DMS 273 treated with DMSO at 0.1 percent for 48 hours (cell line): ENCODE results near the gene C19orf25.

Source experiments
- DNase-seq: peaks from one replicate; lab custom pipeline; 2025; lab: John Stamatoyannopoulos, UW

C19orf25 gene

GRCh38 chr19:1466461-1467214 is 12.4 kb downstream of the C19orf25 start:
- DNase-seq, result no peak

GRCh38 chr19:1466018-1466460 is 13.0 kb downstream of the C19orf25 start:
- no peak for DNase-seq

- no peak for DNase-seq
Observed at GRCh38 chr19:1465191-1466016, 13.6 kb downstream of the C19orf25 start.

GRCh38 chr19:1461862-1462261 is 17.2 kb downstream of the C19orf25 start:
- no peak for DNase-seq

- DNase-seq, result no peak
Observed at GRCh38 chr19:1460033-1460995, 18.7 kb downstream of the C19orf25 start.

GRCh38 chr19:1459479-1459878 is 19.5 kb downstream of the C19orf25 start:
- DNase-seq, result no peak

GRCh38 chr19:1457892-1458291 is 21.1 kb downstream of the C19orf25 start:
- DNase-seq, result no peak

GRCh38 chr19:1457031-1457739 is 21.8 kb downstream of the C19orf25 start:
- DNase-seq, result no peak

- no peak for DNase-seq
Observed at GRCh38 chr19:1456121-1456900, 22.7 kb downstream of the C19orf25 start.

- DNase-seq, result no peak
Observed at GRCh38 chr19:1455336-1456120, 23.5 kb downstream of the C19orf25 start.

GRCh38 chr19:1455002-1455335 is 24.0 kb downstream of the C19orf25 start:
- DNase-seq, result no peak

- DNase-seq, result peak; percentile 72
Observed at GRCh38 chr19:1453525-1454364, 25.3 kb downstream of the C19orf25 start.

- DNase-seq, result no peak
Observed at GRCh38 chr19:1452802-1453524, 26.1 kb downstream of the C19orf25 start.

GRCh38 chr19:1451916-1452801 is 26.9 kb downstream of the C19orf25 start:
- DNase-seq, result no peak

- DNase-seq, result no peak
Observed at GRCh38 chr19:1450735-1451731, 28.0 kb downstream of the C19orf25 start.
